H1 (cell line): ENCODE results near the gene TRIM58. TPM values are rescaled to one million over a fixed set of nuclear protein-coding genes. Genes with fewer than 3 reads are reported as not detected.

ENCODE experiments used
- CTCF ChIA-PET: fragments of 300-600 bp; sonication (Branson Sonifier 250); formaldehyde crosslinking; loops from one replicate; lab custom pipeline; 2021; ENCODE audit not compliant: partially characterized antibody; lab: Charles Lee
- POLR2A ChIA-PET: fragments of 300-600 bp; sonication (Branson Sonifier 250); formaldehyde crosslinking; loops from one replicate; lab custom pipeline; 2021; ENCODE audit warnings: inconsistent platforms; ENCODE audit not compliant: partially characterized antibody; lab: Charles Lee
- DNase-seq, 2 experiments: peaks; one replicate each; pipeline versions ENCODE4 v3.0.0 to v3.0.0-alpha.2; 2010 to 2022; ENCODE audit warnings: low spot score in 2 of 2, low read depth in 1 of 2, mixed read lengths in 1 of 2
- FAIRE-seq: peaks from 2 replicates; lab custom pipeline; 2011; peaks lifted over from hg19 to GRCh38; lab: Jason Lieb, UNC
- H2AFZ ChIP-seq: 2 replicates; pipeline ENCODE4 v1.8.1; 2012; ENCODE audit warnings: low read length, inconsistent platforms
- H2AK5ac ChIP-seq: 2 replicates; pipeline ENCODE4 v1.6.1; 2013; ENCODE audit warnings: low read depth, low read length
- H2BK120ac ChIP-seq: replicated peaks from 2 replicates; pipeline ENCODE3; 2013; ENCODE audit warnings: low read depth, low read length, inconsistent platforms
- H2BK12ac ChIP-seq: 2 replicates; pipeline ENCODE4 v1.6.1; 2013; ENCODE audit warnings: low read depth, low read length
- H2BK15ac ChIP-seq: 2 replicates; pipeline ENCODE4 v1.6.1; 2013; ENCODE audit warnings: low read length
- H2BK20ac ChIP-seq: 2 replicates; pipeline ENCODE4 v1.6.1; 2013; ENCODE audit warnings: low read length
- H2BK5ac ChIP-seq: 2 replicates; pipeline ENCODE4 v1.6.1; 2013; ENCODE audit warnings: low read depth, low read length
- H3K14ac ChIP-seq: 2 replicates; pipeline ENCODE4 v1.6.1; 2013; ENCODE audit warnings: inconsistent platforms; ENCODE audit not compliant: insufficient read length
- H3K18ac ChIP-seq: 2 replicates; pipeline ENCODE4 v1.6.1; 2013; ENCODE audit warnings: low read length; ENCODE audit errors: extremely low read depth
- H3K23ac ChIP-seq: 2 replicates; pipeline ENCODE4 v1.6.1; 2013; ENCODE audit warnings: inconsistent platforms; ENCODE audit not compliant: insufficient read length
- H3K23me2 ChIP-seq: 2 replicates; pipeline ENCODE4 v1.6.1; 2013; ENCODE audit warnings: low read depth, low read length
- H3K27ac ChIP-seq: 2 replicates; pipeline ENCODE4 v1.6.1; 2011; ENCODE audit warnings: low read depth, low read length, inconsistent platforms
- H3K27me3 ChIP-seq, 4 experiments: replicated peaks in 1 of 4; 1 replicate in 1 of 4; 2 replicates in 3 of 4; pipeline versions ENCODE4 v1.6.1 to v1.8.1; 2011 to 2013; ENCODE audit warnings: low read length in 3 of 4, mild to moderate bottlenecking in 3 of 4, inconsistent platforms in 2 of 4, mixed read lengths in 2 of 4, moderate library complexity in 1 of 4; ENCODE audit not compliant: control insufficient read depth in 3 of 4, insufficient read depth in 3 of 4; ENCODE audit errors: extremely low read depth in 1 of 4
- H3K36me3 ChIP-seq, 4 experiments: 2 replicates each; pipeline versions ENCODE4 v1.6.1 to v1.8.1; 2011 to 2013; ENCODE audit warnings: mild to moderate bottlenecking in 4 of 4, low read length in 3 of 4, moderate library complexity in 2 of 4, control low read depth in 1 of 4, inconsistent platforms in 1 of 4; ENCODE audit not compliant: insufficient read depth in 4 of 4, control insufficient read depth in 2 of 4
- H3K4ac ChIP-seq: replicated peaks from 2 replicates; pipeline ENCODE3; 2013; ENCODE audit warnings: low read length, low read depth, mixed read lengths, inconsistent platforms; ENCODE audit not compliant: insufficient read length
- H3K4me1 ChIP-seq, 4 experiments: replicated peaks in 1 of 4; 1 replicate in 1 of 4; 2 replicates in 3 of 4; pipeline versions ENCODE4 v1.6.1 to v1.8.1; 2011 to 2013; ENCODE audit warnings: low read length in 3 of 4, inconsistent platforms in 2 of 4, mixed read lengths in 1 of 4; ENCODE audit not compliant: insufficient read depth in 4 of 4, control insufficient read depth in 3 of 4
- H3K4me2 ChIP-seq, 2 experiments: 2 replicates each; pipeline versions ENCODE4 v1.6.1 to v1.8.1; 2011 to 2013; ENCODE audit warnings: low read depth in 2 of 2, low read length in 2 of 2, control low read depth in 1 of 2, inconsistent platforms in 1 of 2, mild to moderate bottlenecking in 1 of 2; ENCODE audit not compliant: insufficient read depth in 1 of 2
- H3K4me3 ChIP-seq, 4 experiments: fragments of 200-600, 300-600 bp in 1 of 4; sonication (generic), shearing (Covaris generic), sonication (Bioruptor Twin) in 1 of 4; 2 replicates each; pipeline versions ENCODE4 v1.5.1 to v1.8.1; 2011 to 2016; ENCODE audit warnings: low read length in 4 of 4, low read depth in 3 of 4, control low read depth in 2 of 4, inconsistent platforms in 2 of 4, mild to moderate bottlenecking in 2 of 4, mixed read lengths in 1 of 4, moderate library complexity in 1 of 4; ENCODE audit not compliant: insufficient read depth in 2 of 4; ENCODE audit errors: extremely low read depth in 1 of 4
- H3K56ac ChIP-seq: replicated peaks from 2 replicates; pipeline ENCODE3; 2013; ENCODE audit warnings: low read depth, mild to moderate bottlenecking, mixed read lengths, low read length, inconsistent platforms; ENCODE audit not compliant: insufficient read length
- H3K79me1 ChIP-seq: 2 replicates; pipeline ENCODE4 v1.6.1; 2013; ENCODE audit warnings: low read depth, low read length, control low read depth
- H3K79me2 ChIP-seq, 2 experiments: 2 replicates each; pipeline versions ENCODE4 v1.6.1 to v1.8.1; 2012 to 2013; ENCODE audit warnings: low read length in 2 of 2, mild to moderate bottlenecking in 2 of 2, inconsistent platforms in 1 of 2; ENCODE audit not compliant: insufficient read depth in 2 of 2, control insufficient read depth in 1 of 2
- H3K9ac ChIP-seq, 4 experiments: replicated peaks in 1 of 4; 1 replicate in 1 of 4; 2 replicates in 3 of 4; pipeline versions ENCODE4 v1.6.1 to v1.8.1; 2011 to 2013; ENCODE audit warnings: low read depth in 3 of 4, low read length in 3 of 4, control low read depth in 2 of 4, mild to moderate bottlenecking in 2 of 4, moderate library complexity in 2 of 4, inconsistent platforms in 1 of 4; ENCODE audit errors: extremely low read depth in 1 of 4
- H3K9me3 ChIP-seq, 2 experiments: 2 replicates each; pipeline versions ENCODE4 v1.6.1 to v1.8.1; 2012 to 2013; ENCODE audit warnings: mild to moderate bottlenecking in 2 of 2, moderate library complexity in 2 of 2, control low read depth in 1 of 2, inconsistent platforms in 1 of 2, low read depth in 1 of 2, low read length in 1 of 2, mixed read lengths in 1 of 2; ENCODE audit not compliant: insufficient read depth in 2 of 2
- H4K20me1 ChIP-seq, 2 experiments: replicated peaks in 1 of 2; 2 replicates each; pipeline versions ENCODE3 to v1.8.1; 2011 to 2013; ENCODE audit warnings: inconsistent platforms in 2 of 2, low read length in 2 of 2, mild to moderate bottlenecking in 1 of 2; ENCODE audit not compliant: insufficient read depth in 2 of 2, control insufficient read depth in 1 of 2
- H4K5ac ChIP-seq: 2 replicates; pipeline ENCODE4 v1.6.1; 2013; ENCODE audit warnings: low read length, low read depth, mixed read lengths, inconsistent platforms; ENCODE audit not compliant: insufficient read length
- H4K8ac ChIP-seq: 2 replicates; pipeline ENCODE4 v1.8.0; 2013; ENCODE audit warnings: mild to moderate bottlenecking, moderate library complexity, low read length, inconsistent platforms; ENCODE audit not compliant: insufficient read depth; ENCODE audit errors: extremely low read depth
- H4K91ac ChIP-seq: replicated peaks from 2 replicates; pipeline ENCODE3; 2013; ENCODE audit warnings: low read length, mixed read lengths, inconsistent platforms; ENCODE audit not compliant: insufficient read length
- ASH2L ChIP-seq: fragments of 200-600, 300-600 bp; sonication (generic); IDR thresholded peaks from one replicate; pipeline ENCODE4 v1.7.1; 2017; ENCODE audit warnings: low read length
- ATF3 ChIP-seq: IDR thresholded peaks from 2 replicates; pipeline ENCODE4 v1.6.1; 2011; ENCODE audit warnings: low read depth, mild to moderate bottlenecking, low read length; ENCODE audit not compliant: insufficient read depth
- CTBP2 ChIP-seq: IDR thresholded peaks from 2 replicates; pipeline ENCODE4 v1.7.0; 2011; ENCODE audit warnings: borderline replicate concordance, mild to moderate bottlenecking, moderate library complexity, mixed read lengths, low read length; ENCODE audit not compliant: insufficient read depth, insufficient read length
- POLR2A ChIP-seq, 2 experiments: IDR thresholded peaks; 1 replicate in 1 of 2; 2 replicates in 1 of 2; pipeline ENCODE4 v1.6.1; 2011; ENCODE audit warnings: low read depth in 2 of 2, low read length in 2 of 2, mild to moderate bottlenecking in 2 of 2; ENCODE audit errors: control extremely low read depth in 1 of 2
- RAD21 ChIP-seq, 2 experiments: IDR thresholded peaks in 1 of 2; conservative IDR thresholded peaks in 1 of 2; 2 replicates each; pipeline ENCODE4 v1.6.1; 2011; ENCODE audit warnings: low read depth in 2 of 2, low read length in 2 of 2, improper control_type of control experiment in 1 of 2, inconsistent platforms in 1 of 2, mild to moderate bottlenecking in 1 of 2, moderate library complexity in 1 of 2
- RXRA ChIP-seq: IDR thresholded peaks from 2 replicates; pipeline ENCODE4 v1.6.1; 2011; ENCODE audit warnings: low read depth, mild to moderate bottlenecking, low read length, moderate library complexity; ENCODE audit not compliant: insufficient read depth
- SP2 ChIP-seq: IDR thresholded peaks from 2 replicates; pipeline ENCODE4 v1.6.1; 2012; ENCODE audit warnings: mild to moderate bottlenecking, low read length, inconsistent platforms
- USF2 ChIP-seq: IDR thresholded peaks from 2 replicates; pipeline ENCODE4 v1.6.1; 2011; ENCODE audit warnings: low read length, improper control_type of control experiment
- YY1 ChIP-seq: IDR thresholded peaks from 2 replicates; pipeline ENCODE4 v1.6.1; 2011; ENCODE audit warnings: low read depth, mild to moderate bottlenecking, low read length
- WGBS, 2 experiments: shearing (Covaris generic) in 1 of 2; methylation state at CpG; one replicate each; pipeline versions ENCODE4 v1.1.6 to v1.1.7; 2013 to 2015; ENCODE audit warnings: low lambda C conversion rate in 2 of 2, mixed read lengths in 2 of 2, inconsistent platforms in 1 of 2, low coverage in 1 of 2, missing lambda C conversion rate in 1 of 2; ENCODE audit not compliant: insufficient replicate concordance in 2 of 2, insufficient coverage in 1 of 2, insufficient read length in 1 of 2; ENCODE audit errors: extremely low coverage in 1 of 2, missing lambda C conversion rate in 1 of 2; 5-methylcytosine and 5-hydroxymethylcytosine counted together
- polyA plus RNA-seq, 7 experiments: library from polyadenylated mRNA; depleted of rRNA in 3 of 7; stranded (reverse) in 5 of 7; unstranded in 2 of 7; fragments of >200 nt in 5 of 7; fragments of 200-250 nt in 2 of 7; gene quantifications; 1 replicate in 5 of 7; 2 replicates in 1 of 7; 4 replicates in 1 of 7; pipeline versions ENCODE4 v1.2.1 to v1.2.3, GENCODE V29; 2011 to 2013; ENCODE audit warnings: missing spikeins in 2 of 7, mixed read lengths in 2 of 7
- total RNA-seq: library from RNA; stranded (reverse); fragmentation: NEBNext Ultra II Directional; extraction: Animal tissue kit (Norgen Biotek cat#: 25700); gene quantifications from 2 replicates; pipeline ENCODE4 v1.2.1, GENCODE V29; 2021

The TRIM58 gene
- total and polyA plus RNA-seq, 2 of the 8 experiments (the other 6 are each of a cell fraction or from before 2014, with no cell fraction given): 2.8 TPM; not detected in 1

GRCh38 chr1:247895976-247896375 lies 39.0 kb downstream of the TRIM58 start:
- Histone ChIP-seq H3K23ac (no peak overlapping the region), H2BK120ac (no peak overlapping the region), H3K9me3 (peaks cover 27 to 32% of the 10 kb centered on the region in 2 experiments; a peak in 3 of 4 replicates), H3K4ac (no peak overlapping the region), H3K36me3 (no peaks in the 10 kb centered on the region), H3K9ac (no peak overlapping the region; a peak in 1 of 7 replicates), H2BK15ac (no peak overlapping the region), H4K8ac (no peak overlapping the region), H4K20me1 (no peaks in the 10 kb centered on the region), H3K4me3 (no peak overlapping the region), H2AFZ (no peak overlapping the region), H4K91ac (no peak overlapping the region), H3K4me2 (no peak overlapping the region), H2BK5ac (no peak overlapping the region), H3K4me1 (no peaks in the 10 kb centered on the region), H3K23me2 (no peaks in the 10 kb centered on the region), H4K5ac (no peak overlapping the region), H3K79me1 (no peaks in the 10 kb centered on the region), H2AK5ac (no peak overlapping the region), H3K18ac (no peak overlapping the region), H2BK20ac (no peak overlapping the region), H3K27me3 (no peaks in the 10 kb centered on the region), H3K14ac (no peak overlapping the region), H3K27ac (no peak overlapping the region), H2BK12ac (no peak overlapping the region), H3K79me2 (no peaks in the 10 kb centered on the region), H3K56ac (no peak overlapping the region)
- DNase-seq: no peak
- WGBS, 2 experiments: 85% methylated on average over 14 of the region's 14 CpGs; no CpG with 5 or more reads in 1 of the 2 experiments
- POLR2A ChIA-PET: no interaction called here
- no peak for FAIRE-seq
- CTCF ChIA-PET: no interaction called here
- TF ChIP-seq USF2: no peak
- no peak for TF ChIP-seq YY1
- no peak for TF ChIP-seq POLR2A (IDR thresholded peaks at IDR 0.05; ENCODE audit: control extremely low read depth in 1 of 2, low read depth in 2 of 2, low read length in 2 of 2)
- TF ChIP-seq RAD21 (IDR thresholded peaks at IDR 0.05 in 1 of 2, conservative IDR thresholded peaks at IDR 0.05 in 1 of 2; ENCODE audit: low read depth in 2 of 2, low read length in 2 of 2): no peak
- no peak for TF ChIP-seq ASH2L
- TF ChIP-seq CTBP2: no peak
- no peak for TF ChIP-seq SP2
- no peak for TF ChIP-seq RXRA
- TF ChIP-seq ATF3: no peak
